Thoracic aorta (tissue), 2 donors: Measurements from ENCODE around the gene PCDH9. TPM values are rescaled to one million over a fixed set of nuclear protein-coding genes. Genes with fewer than 3 reads are reported as not detected.

ENCODE experiments used
- ATAC-seq: fragments of 150-250 bp; one replicate; pipeline ENCODE4 v1.8.0; 2017; ENCODE audit warnings: low read depth; ENCODE audit not compliant: insufficient number of reproducible peaks, low FRiP score
- DNase-seq: peaks from one replicate; pipeline ENCODE4 v3.0.0-alpha.2; 2020; ENCODE audit warnings: low spot score
- H3K27ac ChIP-seq, 2 donors: fragments of 200-600 bp; sonication (generic); 1 replicate in 1 of 2; 2 replicates in 1 of 2; pipeline ENCODE4 v1.5.1; 2016; ENCODE audit warnings: mild to moderate bottlenecking in 2 of 2, moderate library complexity in 2 of 2
- H3K27me3 ChIP-seq: fragments of 200-600 bp; sonication (generic); replicated peaks from 2 replicates; pipeline ENCODE4 v1.6.0; 2016; ENCODE audit warnings: mild to moderate bottlenecking; ENCODE audit not compliant: insufficient read depth
- H3K36me3 ChIP-seq: fragments of 200-600 bp; sonication (generic); one replicate; pipeline ENCODE4 v1.5.1; 2016
- H3K4me1 ChIP-seq, 2 donors: fragments of 200-600 bp; sonication (generic); 1 replicate in 1 of 2; 2 replicates in 1 of 2; pipeline versions ENCODE4 v1.5.1 to v1.6.0; 2016; ENCODE audit warnings: low read depth in 2 of 2, mild to moderate bottlenecking in 1 of 2; ENCODE audit not compliant: control insufficient read depth in 1 of 2
- H3K4me3 ChIP-seq: fragments of 200-600 bp; sonication (generic); 2 replicates; pipeline ENCODE4 v1.5.1; 2016; ENCODE audit warnings: mild to moderate bottlenecking
- H3K9me3 ChIP-seq: fragments of 200-600 bp; sonication (generic); 2 replicates; pipeline ENCODE4 v1.5.1; 2016
- CTCF ChIP-seq: fragments of 200-600 bp; sonication (generic); IDR thresholded peaks from one replicate; pipeline ENCODE4 v1.5.1; 2019; ENCODE audit warnings: antibody characterized with exemption
- total RNA-seq, 2 donors: library from RNA; depleted of rRNA; stranded (reverse); fragments of >200 nt; gene quantifications; one replicate each; pipeline versions ENCODE4 v1.1.0 to v1.2.3, GENCODE V29; 2016

PCDH9 gene
- total RNA-seq, 2 donors from 2014 or later = 12.3 to 15.3 TPM

- no peaks in the 10 kb centered on the region for H3K36me3 ChIP-seq
- H3K4me3 ChIP-seq = no peak overlapping the region
- no peak overlapping the region for H3K27ac ChIP-seq
- no peaks in the 10 kb centered on the region for H3K4me1 ChIP-seq
- ATAC-seq (no peak), DNase-seq (no peak)
- peaks cover 5% of the 10 kb centered on the region for H3K9me3 ChIP-seq
- TF ChIP-seq CTCF = no peak
- no peaks in the 10 kb centered on the region for H3K27me3 ChIP-seq
Observed at GRCh38 chr13:66273011-66273410, 957.1 kb downstream of the PCDH9 start.

GRCh38 chr13:66266761-66267160 lies 963.4 kb downstream of the PCDH9 start:
- Histone ChIP-seq H3K36me3 (no peaks in the 10 kb centered on the region), H3K4me3 (no peak overlapping the region), H3K4me1 (no peaks in the 10 kb centered on the region), H3K27me3 (no peaks in the 10 kb centered on the region), H3K27ac (no peak overlapping the region), H3K9me3 (no peaks in the 10 kb centered on the region)
- ATAC-seq (no peak), DNase-seq (no peak)
- no peak for TF ChIP-seq CTCF

- TF ChIP-seq CTCF = no peak
- ATAC-seq (no peak), DNase-seq (no peak)
- Histone ChIP-seq H3K36me3 (no peaks in the 10 kb centered on the region), H3K4me3 (no peak overlapping the region), H3K27me3 (no peaks in the 10 kb centered on the region), H3K4me1 (no peaks in the 10 kb centered on the region), H3K9me3 (no peaks in the 10 kb centered on the region), H3K27ac (no peak overlapping the region)
Observed at GRCh38 chr13:66266348-66266747, 963.8 kb downstream of the PCDH9 start.

- Histone ChIP-seq H3K4me1 (no peaks in the 10 kb centered on the region), H3K4me3 (no peak overlapping the region), H3K9me3 (no peaks in the 10 kb centered on the region), H3K27ac (no peak overlapping the region), H3K27me3 (no peaks in the 10 kb centered on the region), H3K36me3 (no peaks in the 10 kb centered on the region)
- ATAC-seq (no peak), DNase-seq (no peak)
- no peak for TF ChIP-seq CTCF
Observed at GRCh38 chr13:66265371-66265770, 964.8 kb downstream of the PCDH9 start.

- Histone ChIP-seq H3K27me3 (no peaks in the 10 kb centered on the region), H3K4me3 (no peak overlapping the region), H3K27ac (no peak overlapping the region), H3K4me1 (no peaks in the 10 kb centered on the region), H3K36me3 (no peaks in the 10 kb centered on the region), H3K9me3 (no peaks in the 10 kb centered on the region)
- DNase-seq (no peak), ATAC-seq (no peak)
- no peak for TF ChIP-seq CTCF
Observed at GRCh38 chr13:66264971-66265370, 965.2 kb downstream of the PCDH9 start.
